Prostate gland (tissue), 2 donors: ENCODE measurements around the gene URB2. TPM values are rescaled to one million over a fixed set of nuclear protein-coding genes. Genes with fewer than 3 reads are reported as not detected.
"Not testable (repeated sequence)": the region's sequence is repeated elsewhere in the genome, so short reads cannot be mapped to it uniquely, and the experiment has no call there.

Source experiments
- DNase-seq: peaks from one replicate; pipeline ENCODE4 v3.0.0-alpha.2; 2019; ENCODE audit warnings: low spot score
- H3K27ac ChIP-seq, 2 donors: fragments of 200-600 bp; sonication (generic); 2 replicates each; pipeline ENCODE4 v1.5.1; 2017 to 2019
- H3K27me3 ChIP-seq: fragments of 200-600 bp; sonication (generic); replicated peaks from 2 replicates; pipeline ENCODE4 v1.5.1; 2019; ENCODE audit not compliant: insufficient read depth
- H3K36me3 ChIP-seq, 2 donors: fragments of 200-600 bp; sonication (generic); 1 replicate in 1 of 2; 2 replicates in 1 of 2; pipeline versions ENCODE4 v1.5.1 to v1.8.1; 2017 to 2019
- H3K4me1 ChIP-seq: fragments of 200-600 bp; sonication (generic); replicated peaks from 2 replicates; pipeline ENCODE4 v1.5.1; 2019
- H3K4me3 ChIP-seq, 2 donors: fragments of 200-600 bp; sonication (generic); 2 replicates each; pipeline ENCODE4 v1.5.1; 2017 to 2019
- H3K9me3 ChIP-seq: fragments of 200-600 bp; sonication (generic); 2 replicates; pipeline ENCODE4 v1.5.1; 2017
- CTCF ChIP-seq, 4 experiments: fragments of 200-600 bp in 2 of 4; fragments of 450-650 bp in 2 of 4; sonication (generic) in 2 of 4; IDR thresholded peaks; 1 replicate in 3 of 4; 2 replicates in 1 of 4; pipeline ENCODE4 v1.5.1; 2016 to 2019; ENCODE audit warnings: antibody characterized with exemption in 4 of 4, mild to moderate bottlenecking in 2 of 4, moderate library complexity in 2 of 4
- POLR2A ChIP-seq: fragments of 450-650 bp; IDR thresholded peaks from one replicate; pipeline ENCODE4 v1.6.1; 2016; ENCODE audit warnings: antibody characterized with exemption, mild to moderate bottlenecking
- POLR2AphosphoS5 ChIP-seq: sonication (generic); formaldehyde crosslinking; IDR thresholded peaks from one replicate; pipeline ENCODE4 v1.6.1; 2017; ENCODE audit warnings: antibody characterized with exemption
- WGBS: methylation state at CpG from one replicate; pipeline ENCODE4 v1.1.5; 2018; 5-methylcytosine and 5-hydroxymethylcytosine counted together
- intact Hi-C: fragments of 100-400 bp; cut with DNase I; formaldehyde crosslinking; loops from one replicate; pipeline ENCODE4 v1.14.2; 2022
- total RNA-seq, 2 donors: library from RNA; depleted of rRNA; stranded (reverse); fragments of >200 nt; gene quantifications; one replicate each; pipeline ENCODE4 v1.1.0, GENCODE V29; 2016

Gene URB2
- total RNA-seq, 2 donors from 2014 or later, result 5.6 to 11.9 TPM

DNA sequence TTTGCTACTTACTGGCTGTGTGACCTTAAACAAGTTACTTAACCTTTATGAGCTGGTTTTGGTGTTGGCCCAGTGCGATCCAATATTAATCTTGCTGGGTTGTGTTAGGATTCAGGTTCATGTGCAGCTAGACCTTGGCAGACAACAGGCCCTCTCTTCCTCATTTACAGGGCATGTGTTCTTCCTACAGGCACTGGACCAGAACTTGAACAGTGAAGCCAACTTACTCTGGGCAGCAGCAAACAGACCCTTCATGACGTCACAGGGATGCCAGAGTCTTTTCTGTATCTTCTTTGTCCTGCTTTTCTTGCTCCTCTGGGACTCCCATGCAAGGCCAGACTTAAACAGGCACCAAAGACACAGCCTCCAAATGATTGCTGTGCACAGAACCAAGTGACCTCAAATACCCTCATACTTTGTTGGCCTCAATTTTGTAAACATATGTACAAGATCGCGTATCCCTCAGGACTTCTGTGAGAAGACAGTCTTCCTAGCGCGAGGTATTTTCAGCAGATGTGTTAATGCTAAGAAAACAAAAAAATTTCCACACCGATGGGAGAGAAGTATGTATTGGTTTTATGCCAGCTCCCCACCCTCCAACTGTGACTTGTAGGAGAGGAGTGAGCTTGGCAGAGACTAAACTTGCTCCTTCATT lies 73.7 kb downstream of the URB2 start:
- no peak overlapping the region for H3K4me3 ChIP-seq
- 51% methylated on average over 7 of the region's 7 CpGs for WGBS
- H3K27me3 ChIP-seq, result no peaks in the 10 kb centered on the region
- DNase-seq, result no peak
- H3K9me3 ChIP-seq, result no peaks in the 10 kb centered on the region
- no peak overlapping the region for H3K27ac ChIP-seq
- no peaks in the 10 kb centered on the region for H3K36me3 ChIP-seq
- no peaks in the 10 kb centered on the region for H3K4me1 ChIP-seq
- TF ChIP-seq CTCF (IDR thresholded peaks at IDR 0.05) (no peak), POLR2A (no peak), POLR2AphosphoS5 (no peak)
- intact Hi-C loops, result no loop called here

DNA sequence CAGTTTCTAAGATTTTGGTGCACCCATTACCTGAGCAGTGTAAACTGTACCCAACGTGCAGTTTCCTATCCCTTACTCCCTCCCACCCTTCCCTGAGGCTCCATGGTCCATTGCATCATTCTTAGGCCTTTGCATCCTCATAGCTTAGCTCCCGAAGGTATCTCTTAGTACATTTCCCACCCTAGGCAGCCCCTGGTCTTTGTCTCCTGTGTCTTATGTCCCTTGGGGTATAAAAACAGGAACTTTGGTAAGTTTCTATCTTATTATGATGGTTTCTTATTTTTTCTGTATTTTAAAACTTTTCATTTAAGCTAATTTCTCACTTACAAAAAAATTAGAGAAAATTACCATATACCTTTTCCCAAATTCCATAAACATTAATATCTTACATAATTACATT lies 78.1 kb downstream of the URB2 start:
- intact Hi-C loops, result no loop called here
- 69% methylated on average over 2 of the region's 2 CpGs for WGBS
- no peak overlapping the region for H3K4me3 ChIP-seq
- TF ChIP-seq POLR2AphosphoS5 (no peak), CTCF (IDR thresholded peaks at IDR 0.05) (no peak)
- no peaks in the 10 kb centered on the region for H3K36me3 ChIP-seq
- H3K27ac ChIP-seq, result no peak overlapping the region
- H3K4me1 ChIP-seq, result no peaks in the 10 kb centered on the region
- DNase-seq, result no peak
- no peaks in the 10 kb centered on the region for H3K9me3 ChIP-seq
- H3K27me3 ChIP-seq, result no peaks in the 10 kb centered on the region

- H3K27me3 ChIP-seq, DNase-seq, H3K4me3 ChIP-seq, H3K27ac ChIP-seq, H3K9me3 ChIP-seq, H3K36me3 ChIP-seq, H3K4me1 ChIP-seq, intact Hi-C loops: not testable (repeated sequence)
- 95% methylated on average over 2 of the region's 2 CpGs for WGBS
These were observed 79.1 kb downstream of the URB2 start for GRCh38 chr1:229705152-229705551.

GRCh38 chr1:229707127-229707526 lies 81.1 kb downstream of the URB2 start:
- H3K36me3 ChIP-seq, DNase-seq, H3K9me3 ChIP-seq, H3K4me3 ChIP-seq, H3K27me3 ChIP-seq, H3K27ac ChIP-seq, H3K4me1 ChIP-seq, intact Hi-C loops: not testable (repeated sequence)
- WGBS, result 66% methylated on average over 6 of the region's 6 CpGs

DNA sequence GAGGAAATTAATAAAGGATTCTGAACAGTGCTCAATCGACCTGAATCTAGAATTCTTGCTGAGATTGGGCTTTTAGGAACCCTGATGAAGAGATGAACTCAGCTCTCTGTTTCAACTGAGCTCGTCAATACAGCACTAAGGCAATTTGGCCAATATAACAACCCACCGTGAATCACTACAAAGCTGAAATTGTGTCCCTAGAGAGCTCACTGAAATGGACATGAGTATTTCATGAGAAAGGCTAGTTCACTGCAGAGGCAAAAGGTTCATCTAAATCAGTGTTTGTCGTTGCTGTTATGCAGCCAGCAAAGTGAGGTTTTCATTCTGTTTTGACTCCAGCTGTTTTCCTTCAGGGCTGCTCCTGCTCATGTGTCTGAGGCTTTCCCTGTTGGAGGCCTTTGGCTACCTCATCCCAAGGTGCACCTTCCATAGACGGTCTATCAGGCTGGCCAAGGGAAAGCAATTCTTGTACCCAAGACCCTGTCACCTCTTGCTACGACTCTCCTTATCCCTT lies 83.5 kb downstream of the URB2 start:
- H3K27ac ChIP-seq, result no peak overlapping the region
- no peaks in the 10 kb centered on the region for H3K27me3 ChIP-seq
- no peak for DNase-seq
- no peaks in the 10 kb centered on the region for H3K36me3 ChIP-seq
- no peak for TF ChIP-seq POLR2AphosphoS5
- TF ChIP-seq POLR2A, result no peak
- no peak for TF ChIP-seq CTCF (IDR thresholded peaks at IDR 0.05)
- no peak overlapping the region for H3K4me3 ChIP-seq
- 77% methylated on average over 6 of the region's 6 CpGs for WGBS
- intact Hi-C loops, result no loop called here
- H3K4me1 ChIP-seq, result no peaks in the 10 kb centered on the region
- H3K9me3 ChIP-seq, result no peaks in the 10 kb centered on the region

Other genes starting within 250 kb of the URB2 start
- 10 to 100 TPM in 1 of 2 donors, 1 to 10 TPM in 1; 3.9 to 41.3 TPM for gene ACTA1, start 192.2 kb upstream of the URB2 start, total RNA-seq
- 10 to 100 TPM; 26.3 to 36.4 TPM for gene NUP133, start 117.9 kb upstream of the URB2 start, total RNA-seq
- 10 to 100 TPM; 11.0 to 21.9 TPM for gene ABCB10, start 67.5 kb upstream of the URB2 start, total RNA-seq
- 10 to 100 TPM; 14.0 to 17.2 TPM for gene TAF5L, start 125 bp upstream of the URB2 start, total RNA-seq